ENCODE data around the gene METTL21C.

Gene METTL21C

DNA sequence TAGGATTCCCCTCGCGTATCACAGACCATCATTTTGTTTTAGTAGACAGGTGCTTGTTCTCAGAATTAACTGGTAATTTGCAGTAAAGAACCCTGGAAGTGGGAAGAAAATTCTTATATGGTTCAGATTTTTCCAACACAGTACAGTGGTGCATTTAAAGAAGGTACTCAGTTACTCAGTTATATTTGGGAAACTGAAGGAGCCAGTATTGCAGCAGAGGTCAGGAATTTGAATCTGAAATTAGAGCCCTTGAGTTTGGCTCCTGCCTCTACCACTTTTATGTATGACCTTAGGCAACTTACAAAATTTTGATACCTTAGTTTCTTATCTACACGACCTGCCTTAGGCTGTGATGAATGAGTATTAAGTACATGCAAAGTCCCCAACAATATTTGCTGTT, 19.7 kb downstream of the METTL21C start:
- Histone ChIP-seq H3K27ac (no peak overlapping the region), H3K36me3 (replicated peaks) (peaks cover 20% of the 10 kb centered on the region), H3K4me3 (ENCODE audit: low read depth, low read length) (no peak overlapping the region), H3K27me3 (replicated peaks) (no peaks in the 10 kb centered on the region)
- in situ Hi-C loops (cut with HindIII; ENCODE audit: low pct_ligation_motif_present, low sequenced_read_pairs) = no loop called here
- TF ChIP-seq CTCF (IDR thresholded peaks at IDR 0.05; ENCODE audit: low read depth, low read length, missing control alignments) = no peak
- DNase-seq = no peak

DNA sequence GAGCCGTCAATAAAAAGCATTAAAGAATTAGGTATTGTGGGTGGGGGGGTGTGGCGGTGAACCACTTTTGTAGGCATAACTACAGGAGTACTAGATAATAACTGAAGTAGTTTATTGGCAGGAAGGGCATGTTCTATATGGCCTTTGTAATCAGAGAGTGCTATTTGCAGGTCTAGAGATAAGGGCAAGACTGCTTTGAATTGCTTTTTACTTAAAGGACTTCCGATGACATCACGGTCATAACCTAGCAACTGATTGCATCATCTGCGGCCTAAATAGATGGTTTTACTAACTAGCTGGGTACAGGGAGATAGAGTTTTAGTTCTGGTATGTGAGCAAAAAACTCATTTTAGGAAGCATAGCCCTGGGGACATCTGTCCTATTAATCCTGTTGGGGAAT, 24.7 kb downstream of the METTL21C start:
- no peaks in the 10 kb centered on the region for H3K27me3 ChIP-seq (replicated peaks)
- no peak overlapping the region for H3K4me3 ChIP-seq (ENCODE audit: low read depth, low read length)
- peaks cover 33% of the 10 kb centered on the region for H3K36me3 ChIP-seq (replicated peaks)
- H3K27ac ChIP-seq = no peak overlapping the region
- DNase-seq = no peak
- in situ Hi-C loops (cut with HindIII; ENCODE audit: low pct_ligation_motif_present, low sequenced_read_pairs) = no loop called here
- TF ChIP-seq CTCF (IDR thresholded peaks at IDR 0.05; ENCODE audit: low read depth, low read length, missing control alignments) = no peak

DNA sequence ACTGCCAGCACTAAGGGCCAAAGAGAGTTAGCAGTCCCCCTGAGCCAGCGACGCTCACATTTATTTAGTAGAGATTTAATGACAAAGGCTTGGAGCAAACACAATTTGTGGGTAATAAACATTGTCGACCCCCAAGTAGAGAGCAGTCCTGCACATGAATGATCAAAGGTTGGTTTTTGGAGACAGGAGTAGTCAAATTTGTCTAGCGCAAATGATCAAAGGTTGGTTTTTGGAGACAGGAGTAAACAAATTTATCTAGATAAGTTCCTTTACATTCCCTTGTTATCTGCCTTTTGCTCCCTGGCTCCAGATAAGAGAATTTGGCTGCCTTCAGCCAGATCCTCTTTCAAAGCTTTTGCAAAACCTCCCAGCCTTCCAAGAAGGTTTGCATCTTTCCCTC, 26.9 kb downstream of the METTL21C start:
- Histone ChIP-seq H3K4me3 (ENCODE audit: low read depth, low read length) (no peak overlapping the region), H3K27ac (no peak overlapping the region), H3K27me3 (replicated peaks) (no peaks in the 10 kb centered on the region), H3K36me3 (replicated peaks) (peaks cover 28% of the 10 kb centered on the region)
- TF ChIP-seq CTCF (IDR thresholded peaks at IDR 0.05; ENCODE audit: low read depth, low read length, missing control alignments) = no peak
- in situ Hi-C loops (cut with HindIII; ENCODE audit: low pct_ligation_motif_present, low sequenced_read_pairs) = no loop called here
- DNase-seq = no peak

DNA sequence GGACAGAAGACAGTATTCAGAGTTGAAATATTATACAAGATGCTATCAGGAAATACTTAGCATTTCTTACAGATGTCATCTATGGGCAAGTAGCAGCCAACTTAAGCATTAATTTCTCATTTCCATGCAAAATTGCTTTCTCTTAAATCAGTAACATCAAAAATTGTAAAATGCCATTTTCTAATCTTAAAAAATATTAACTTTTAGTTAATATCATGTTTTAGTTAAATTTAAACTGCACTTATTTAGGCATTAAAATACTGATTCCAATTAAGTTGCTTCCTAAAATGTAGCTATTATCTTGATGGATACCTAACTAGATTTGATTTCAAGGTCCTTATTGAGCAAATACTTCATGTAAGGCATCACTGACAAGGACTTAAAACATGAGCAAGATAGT, 27.8 kb downstream of the METTL21C start:
- peaks cover 25% of the 10 kb centered on the region for H3K36me3 ChIP-seq (replicated peaks)
- in situ Hi-C loops (cut with HindIII; ENCODE audit: low pct_ligation_motif_present, low sequenced_read_pairs) = no loop called here

GRCh38 chr13:102659168-102659713, 35.6 kb downstream of the METTL21C start:
- no peak for TF ChIP-seq CTCF (IDR thresholded peaks at IDR 0.05; ENCODE audit: low read depth, low read length, missing control alignments)
- H3K4me3 ChIP-seq (ENCODE audit: low read depth, low read length) = no peak overlapping the region
- no peak for DNase-seq
- no peak overlapping the region for H3K27ac ChIP-seq
- H3K36me3 ChIP-seq (replicated peaks) = peaks cover 14% of the 10 kb centered on the region
- in situ Hi-C loops (cut with HindIII; ENCODE audit: low pct_ligation_motif_present, low sequenced_read_pairs) = no loop called here
- no peaks in the 10 kb centered on the region for H3K27me3 ChIP-seq (replicated peaks)

More for the DNA sequence above, 27.8 kb downstream of the METTL21C start:
- TF ChIP-seq CTCF (IDR thresholded peaks at IDR 0.05; ENCODE audit: low read depth, low read length, missing control alignments) = no peak
- Histone ChIP-seq H3K4me3 (ENCODE audit: low read depth, low read length) (no peak overlapping the region), H3K27ac (no peak overlapping the region), H3K27me3 (replicated peaks) (no peaks in the 10 kb centered on the region)
- DNase-seq = no peak

DNA sequence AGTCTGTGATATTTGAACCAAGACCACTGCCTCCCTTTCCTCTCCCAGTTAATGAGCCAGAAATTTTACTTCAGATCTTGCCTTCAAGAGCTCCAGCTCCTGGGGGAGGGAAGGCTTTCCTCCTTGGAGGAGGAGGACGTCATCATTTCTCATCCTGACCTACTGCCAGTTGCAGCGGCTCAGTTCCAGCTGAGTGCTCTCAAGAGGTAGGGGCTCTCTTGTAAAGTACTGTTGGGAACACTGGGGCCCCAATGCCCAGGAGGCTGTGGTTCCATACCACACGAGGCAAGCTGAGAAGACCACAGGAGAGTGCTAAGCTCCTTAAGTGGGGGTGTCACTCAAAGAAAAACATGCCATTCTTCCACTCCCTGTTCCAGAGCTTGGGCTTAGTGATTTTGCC, 36.2 kb downstream of the METTL21C start:
- in situ Hi-C loops (cut with HindIII; ENCODE audit: low pct_ligation_motif_present, low sequenced_read_pairs) = no loop called here
- Histone ChIP-seq H3K36me3 (replicated peaks) (peaks cover 14% of the 10 kb centered on the region), H3K27me3 (replicated peaks) (no peaks in the 10 kb centered on the region), H3K27ac (no peak overlapping the region), H3K4me3 (ENCODE audit: low read depth, low read length) (no peak overlapping the region)
- no peak for TF ChIP-seq CTCF (IDR thresholded peaks at IDR 0.05; ENCODE audit: low read depth, low read length, missing control alignments)
- no peak for DNase-seq

All from brain microvascular endothelial cell (primary cell).